ENCODE measurements around the gene PCDHGA5.
A peak's percentile ranks its signal among the peaks of the same experiment; 100 is the strongest.
"Not testable (repeated sequence)": the region's sequence is repeated elsewhere in the genome, so short reads cannot be mapped to it uniquely, and the experiment has no call there.

The PCDHGA5 gene

DNA sequence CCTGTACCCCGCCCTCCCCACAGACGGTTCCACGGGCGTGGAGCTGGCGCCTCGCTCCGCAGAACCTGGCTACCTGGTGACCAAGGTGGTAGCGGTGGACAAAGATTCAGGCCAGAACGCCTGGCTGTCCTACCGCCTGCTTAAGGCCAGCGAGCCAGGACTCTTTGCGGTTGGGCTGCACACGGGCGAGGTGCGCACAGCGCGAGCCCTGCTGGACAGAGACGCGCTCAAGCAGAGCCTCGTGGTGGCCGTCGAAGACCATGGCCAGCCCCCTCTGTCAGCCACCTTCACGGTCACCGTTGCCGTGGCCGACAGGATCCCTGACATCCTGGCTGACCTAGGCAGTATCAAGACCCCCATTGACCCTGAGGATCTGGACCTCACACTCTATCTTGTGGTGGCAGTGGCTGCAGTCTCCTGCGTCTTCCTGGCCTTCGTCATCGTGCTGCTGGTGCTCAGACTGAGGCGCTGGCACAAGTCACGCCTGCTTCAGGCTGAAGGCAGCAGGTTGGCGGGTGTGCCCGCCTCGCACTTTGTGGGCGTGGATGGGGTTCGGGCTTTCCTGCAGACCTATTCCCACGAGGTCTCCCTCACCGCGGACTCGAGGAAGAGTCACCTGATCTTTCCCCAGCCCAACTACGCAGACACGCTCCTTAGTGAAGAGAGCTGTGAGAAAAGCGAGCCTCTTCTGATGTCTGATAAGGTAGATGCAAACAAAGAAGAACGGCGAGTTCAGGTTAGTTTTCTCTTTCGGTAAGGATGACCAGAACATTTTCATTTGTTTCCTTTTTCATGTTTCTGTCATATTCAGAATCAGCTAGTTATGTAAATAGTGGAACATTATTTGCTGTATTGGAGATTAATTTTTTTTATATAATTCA is 2.3 kb downstream of the PCDHGA5 start:
- H3K4me1 Mint-ChIP-seq (ENCODE audit: low read depth), result peaks cover 5% of the 10 kb centered on the region
- H3K36me3 Mint-ChIP-seq (ENCODE audit: low read depth), result peaks cover 31% of the 10 kb centered on the region
- no peak overlapping the region for H3K4me3 Mint-ChIP-seq
- H3K9me3 Mint-ChIP-seq, result peaks cover 52% of the 10 kb centered on the region
- no peak overlapping the region for H3K27ac Mint-ChIP-seq
- no peak for DNase-seq
- peaks cover 90% of the 10 kb centered on the region for H3K27me3 Mint-ChIP-seq

DNA sequence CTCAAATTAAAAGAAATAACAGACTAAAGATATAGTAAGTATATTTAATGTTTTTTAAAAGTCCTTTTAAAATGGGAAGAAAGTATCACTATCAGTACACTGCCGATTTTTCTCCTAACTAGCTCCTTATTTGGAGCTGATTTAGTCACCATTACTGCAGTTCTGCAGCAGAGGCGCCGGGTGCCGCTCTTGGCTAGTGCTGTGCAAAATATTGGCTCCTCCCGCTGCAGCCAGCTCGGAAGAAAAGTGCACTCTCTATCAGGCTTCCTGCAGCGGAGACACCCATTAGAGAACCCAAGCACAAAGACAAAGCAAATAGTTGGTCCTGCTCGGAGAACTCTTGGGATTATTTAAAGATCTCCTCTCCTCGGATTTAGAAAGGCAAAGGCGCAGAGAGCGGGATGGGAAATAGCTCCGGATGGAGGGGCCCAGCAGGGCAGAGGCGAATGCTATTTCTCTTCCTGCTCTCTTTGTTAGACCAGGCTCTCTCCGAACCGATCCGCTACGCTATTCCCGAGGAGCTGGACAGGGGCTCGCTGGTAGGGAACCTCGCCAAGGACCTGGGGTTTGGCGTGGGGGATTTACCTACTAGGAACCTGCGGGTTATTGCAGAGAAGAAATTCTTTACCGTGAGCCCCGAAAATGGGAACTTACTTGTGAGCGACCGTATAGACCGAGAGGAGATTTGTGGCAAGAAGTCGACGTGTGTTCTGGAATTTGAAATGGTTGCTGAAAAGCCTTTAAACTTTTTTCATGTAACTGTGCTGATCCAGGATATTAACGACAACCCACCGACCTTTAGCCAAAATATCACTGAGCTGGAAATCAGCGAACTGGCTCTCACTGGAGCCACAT is 6.3 kb downstream of the PCDHGA5 start, which contains the start of gene PCDHGB3:
Gene PCDHGB3 (plus strand): TSS at position 249 of the 855 bp plus-strand sequence. CDS start 153 bp downstream, at position 402.
- Mint-ChIP-seq H3K36me3 (ENCODE audit: low read depth) (peaks cover 25% of the 10 kb centered on the region), H3K27me3 (peaks cover 93% of the 10 kb centered on the region), H3K4me1 (ENCODE audit: low read depth) (peaks cover 8% of the 10 kb centered on the region), H3K9me3 (peaks cover 36% of the 10 kb centered on the region), H3K4me3 (peak within 1 kb of the TSS; percentile 71), H3K27ac (no peak within 1 kb of the TSS)
- no peak for DNase-seq

DNA sequence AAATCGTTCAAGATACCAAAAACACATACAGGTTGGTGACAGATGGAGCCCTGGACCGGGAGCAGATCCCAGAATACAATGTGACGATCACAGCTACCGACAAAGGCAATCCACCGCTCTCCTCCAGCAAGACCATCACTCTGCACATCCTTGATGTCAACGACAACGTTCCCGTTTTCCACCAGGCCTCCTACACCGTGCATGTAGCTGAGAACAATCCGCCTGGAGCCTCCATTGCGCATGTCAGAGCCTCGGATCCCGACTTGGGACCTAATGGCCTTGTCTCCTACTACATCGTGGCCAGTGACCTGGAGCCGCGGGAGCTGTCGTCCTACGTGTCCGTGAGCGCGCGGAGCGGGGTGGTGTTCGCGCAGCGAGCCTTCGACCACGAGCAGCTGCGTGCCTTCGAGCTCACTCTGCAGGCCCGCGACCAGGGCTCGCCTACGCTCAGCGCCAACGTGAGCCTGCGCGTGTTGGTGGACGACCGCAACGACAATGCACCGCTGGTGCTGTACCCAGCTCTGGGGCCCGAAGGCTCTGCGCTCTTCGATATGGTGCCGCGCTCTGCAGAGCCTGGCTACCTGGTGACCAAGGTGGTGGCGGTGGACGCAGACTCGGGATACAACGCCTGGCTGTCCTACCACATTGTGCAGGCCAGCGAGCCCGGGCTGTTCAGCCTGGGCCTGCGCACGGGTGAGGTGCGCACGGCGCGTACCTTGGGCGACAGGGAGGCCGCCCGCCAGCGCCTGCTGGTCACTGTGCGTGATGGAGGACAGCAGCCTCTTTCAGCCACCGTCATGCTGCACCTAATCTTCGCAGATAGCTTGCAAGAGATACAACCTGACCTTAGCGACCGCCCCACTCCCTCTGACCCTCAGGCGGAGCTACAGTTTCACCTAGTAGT is 7.9 kb downstream of the PCDHGA5 start:
- Mint-ChIP-seq H3K4me3 (no peak overlapping the region), H3K36me3 (ENCODE audit: low read depth) (peaks cover 23% of the 10 kb centered on the region), H3K27me3 (peaks cover 90% of the 10 kb centered on the region), H3K9me3 (peaks cover 35% of the 10 kb centered on the region), H3K27ac (no peak overlapping the region), H3K4me1 (ENCODE audit: low read depth) (peaks cover 8% of the 10 kb centered on the region)
- DNase-seq, result no peak

DNA sequence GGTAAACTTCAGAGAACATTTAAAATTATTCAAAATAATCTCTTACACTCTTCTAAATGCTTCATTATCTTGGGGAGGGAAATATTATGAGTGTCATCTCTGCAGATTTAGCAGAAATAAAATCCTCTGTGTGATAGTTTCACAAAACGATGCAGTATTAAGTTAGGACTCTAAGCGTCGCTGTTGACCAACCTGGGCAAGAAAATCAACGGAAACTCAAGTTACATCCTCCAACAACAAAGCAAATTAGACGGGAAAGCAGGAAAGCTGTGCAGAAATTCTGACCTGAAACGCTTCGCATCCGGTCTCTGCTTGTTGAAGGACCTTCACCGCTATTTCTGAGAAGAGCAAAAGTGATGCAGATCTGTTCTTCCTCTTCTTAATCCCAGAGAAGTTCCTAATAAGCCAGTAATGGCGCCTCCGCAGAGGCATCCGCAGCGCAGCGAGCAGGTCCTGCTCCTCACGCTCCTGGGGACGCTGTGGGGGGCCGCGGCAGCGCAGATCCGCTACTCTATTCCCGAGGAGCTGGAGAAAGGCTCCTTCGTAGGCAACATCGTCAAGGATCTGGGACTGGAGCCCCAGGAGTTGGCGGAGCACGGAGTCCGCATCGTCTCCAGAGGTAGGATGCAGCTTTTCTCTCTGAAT is 9.8 kb downstream of the PCDHGA5 start, which contains the start of gene PCDHGA6:
Gene PCDHGA6 (plus strand): TSS at position 219 of the 645 bp plus-strand sequence. CDS start 193 bp downstream, at position 412.
- H3K36me3 Mint-ChIP-seq (ENCODE audit: low read depth), result peaks cover 27% of the 10 kb centered on the region
- H3K4me3 Mint-ChIP-seq, result peak within 1 kb of the TSS; percentile 17
- DNase-seq, result no peak
- H3K27ac Mint-ChIP-seq, result no peak within 1 kb of the TSS
- H3K9me3 Mint-ChIP-seq, result peaks cover 37% of the 10 kb centered on the region
- peaks cover 8% of the 10 kb centered on the region for H3K4me1 Mint-ChIP-seq (ENCODE audit: low read depth)
- peaks cover 82% of the 10 kb centered on the region for H3K27me3 Mint-ChIP-seq

DNA sequence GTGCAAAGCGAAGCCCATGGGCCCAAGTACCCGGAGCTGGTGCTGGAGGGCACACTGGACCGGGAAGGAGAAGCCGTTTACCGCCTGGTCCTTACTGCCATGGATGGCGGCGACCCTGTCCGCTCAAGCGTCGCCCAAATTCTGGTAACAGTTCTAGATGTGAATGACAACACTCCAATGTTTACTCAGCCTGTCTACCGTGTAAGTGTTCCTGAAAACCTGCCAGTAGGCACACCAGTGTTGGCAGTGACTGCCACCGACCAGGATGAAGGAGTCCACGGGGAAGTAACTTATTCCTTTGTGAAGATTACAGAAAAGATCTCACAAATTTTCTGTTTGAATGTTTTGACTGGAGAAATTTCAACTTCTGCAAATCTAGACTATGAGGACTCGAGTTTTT is 10.7 kb downstream of the PCDHGA5 start:
- no peak overlapping the region for H3K27ac Mint-ChIP-seq
- DNase-seq, result no peak
- H3K36me3 Mint-ChIP-seq (ENCODE audit: low read depth), result peaks cover 27% of the 10 kb centered on the region
- peaks cover 8% of the 10 kb centered on the region for H3K4me1 Mint-ChIP-seq (ENCODE audit: low read depth)
- H3K27me3 Mint-ChIP-seq, result peaks cover 78% of the 10 kb centered on the region
- no peak overlapping the region for H3K4me3 Mint-ChIP-seq
- peaks cover 37% of the 10 kb centered on the region for H3K9me3 Mint-ChIP-seq

DNA sequence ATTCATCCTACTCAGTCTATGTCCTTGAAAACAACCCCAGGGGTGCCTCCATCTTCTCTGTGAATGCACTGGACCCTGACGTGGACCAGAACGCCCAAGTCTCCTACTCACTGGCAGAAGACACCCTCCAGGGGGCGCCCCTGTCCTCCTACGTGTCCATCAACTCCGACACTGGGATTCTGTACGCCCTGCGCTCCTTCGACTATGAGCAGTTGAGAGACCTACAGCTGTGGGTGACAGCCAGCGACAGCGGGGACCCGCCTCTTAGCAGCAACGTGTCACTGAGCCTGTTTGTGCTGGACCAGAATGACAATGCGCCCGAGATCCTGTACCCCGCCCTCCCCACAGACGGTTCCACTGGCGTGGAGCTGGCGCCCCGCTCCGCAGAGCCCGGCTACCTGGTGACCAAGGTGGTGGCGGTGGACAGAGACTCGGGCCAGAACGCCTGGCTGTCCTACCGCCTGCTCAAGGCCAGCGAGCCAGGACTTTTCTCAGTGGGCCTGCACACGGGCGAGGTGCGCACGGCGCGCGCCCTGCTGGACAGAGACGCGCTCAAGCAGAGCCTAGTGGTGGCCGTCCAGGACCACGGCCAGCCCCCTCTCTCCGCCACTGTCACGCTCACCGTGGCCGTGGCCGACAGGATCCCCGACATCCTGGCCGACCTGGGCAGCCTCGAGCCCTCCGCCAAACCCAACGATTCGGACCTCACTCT is 11.6 kb downstream of the PCDHGA5 start:
- peaks cover 31% of the 10 kb centered on the region for H3K9me3 Mint-ChIP-seq
- H3K27me3 Mint-ChIP-seq, result peaks cover 78% of the 10 kb centered on the region
- not testable (repeated sequence) for H3K27ac Mint-ChIP-seq; DNase-seq; H3K4me1 Mint-ChIP-seq (ENCODE audit: low read depth); H3K4me3 Mint-ChIP-seq
- peaks cover 21% of the 10 kb centered on the region for H3K36me3 Mint-ChIP-seq (ENCODE audit: low read depth)

DNA sequence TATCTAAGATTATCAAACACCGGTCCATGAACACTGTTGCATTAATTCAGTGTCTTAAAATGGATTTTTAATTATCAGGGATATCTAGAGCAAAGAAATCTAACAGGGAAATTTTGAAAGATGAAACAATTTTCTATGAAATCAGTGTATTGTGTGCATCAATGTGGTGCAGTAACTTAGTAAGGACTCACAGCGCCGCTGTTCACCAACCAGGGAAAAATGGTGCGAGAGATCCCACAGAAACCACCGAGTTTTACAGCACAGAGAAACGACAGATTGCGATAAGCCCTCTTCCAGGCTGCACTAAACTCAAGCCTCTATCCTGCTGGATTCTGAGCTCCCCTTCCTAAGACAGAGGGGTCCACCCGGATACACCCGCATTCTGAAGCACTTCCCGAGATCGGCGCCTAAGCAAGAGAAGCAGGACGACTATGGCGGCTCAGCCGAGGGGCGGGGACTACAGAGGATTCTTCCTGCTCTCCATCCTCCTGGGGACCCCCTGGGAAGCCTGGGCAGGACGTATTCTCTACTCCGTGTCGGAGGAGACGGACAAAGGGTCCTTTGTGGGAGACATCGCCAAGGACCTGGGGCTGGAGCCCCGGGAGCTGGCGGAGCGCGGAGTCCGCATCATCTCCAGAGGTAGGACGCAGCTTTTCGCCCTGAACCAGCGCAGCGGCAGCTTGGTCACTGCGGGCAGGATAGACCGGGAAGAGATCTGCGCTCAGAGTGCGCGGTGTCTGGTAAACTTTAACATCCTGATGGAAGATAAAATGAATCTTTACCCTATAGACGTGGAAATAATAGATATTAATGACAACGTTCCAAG is 18.7 kb downstream of the PCDHGA5 start, which contains the start of gene PCDHGA7:
Gene PCDHGA7 (plus strand): TSS at position 274 of the 826 bp plus-strand sequence. CDS start 158 bp downstream, at position 432.
- Mint-ChIP-seq H3K9me3 (peaks cover 33% of the 10 kb centered on the region), H3K27me3 (peaks cover 76% of the 10 kb centered on the region), H3K27ac (no peak within 1 kb of the TSS), H3K36me3 (ENCODE audit: low read depth) (peaks cover 7% of the 10 kb centered on the region), H3K4me3 (peak within 1 kb of the TSS; percentile 49), H3K4me1 (ENCODE audit: low read depth) (no peaks in the 10 kb centered on the region)
- no peak for DNase-seq

DNA sequence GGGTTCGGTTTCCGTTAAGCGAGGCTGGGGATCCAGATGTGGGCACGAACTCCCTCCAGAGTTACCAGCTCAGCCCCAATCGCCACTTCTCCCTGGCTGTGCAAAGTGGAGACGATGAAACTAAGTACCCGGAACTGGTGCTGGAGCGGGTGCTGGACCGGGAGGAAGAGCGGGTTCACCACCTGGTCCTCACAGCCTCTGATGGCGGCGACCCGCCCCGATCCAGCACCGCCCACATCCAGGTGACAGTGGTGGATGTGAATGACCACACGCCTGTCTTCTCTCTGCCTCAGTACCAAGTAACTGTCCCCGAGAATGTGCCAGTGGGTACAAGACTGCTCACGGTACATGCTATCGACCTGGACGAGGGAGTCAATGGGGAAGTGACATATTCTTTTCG is 19.4 kb downstream of the PCDHGA5 start:
- DNase-seq, result no peak
- peaks cover 79% of the 10 kb centered on the region for H3K27me3 Mint-ChIP-seq
- no peak overlapping the region for H3K27ac Mint-ChIP-seq
- H3K9me3 Mint-ChIP-seq, result peaks cover 35% of the 10 kb centered on the region
- no peak overlapping the region for H3K4me3 Mint-ChIP-seq
- peaks cover 9% of the 10 kb centered on the region for H3K36me3 Mint-ChIP-seq (ENCODE audit: low read depth)
- H3K4me1 Mint-ChIP-seq (ENCODE audit: low read depth), result no peaks in the 10 kb centered on the region

DNA sequence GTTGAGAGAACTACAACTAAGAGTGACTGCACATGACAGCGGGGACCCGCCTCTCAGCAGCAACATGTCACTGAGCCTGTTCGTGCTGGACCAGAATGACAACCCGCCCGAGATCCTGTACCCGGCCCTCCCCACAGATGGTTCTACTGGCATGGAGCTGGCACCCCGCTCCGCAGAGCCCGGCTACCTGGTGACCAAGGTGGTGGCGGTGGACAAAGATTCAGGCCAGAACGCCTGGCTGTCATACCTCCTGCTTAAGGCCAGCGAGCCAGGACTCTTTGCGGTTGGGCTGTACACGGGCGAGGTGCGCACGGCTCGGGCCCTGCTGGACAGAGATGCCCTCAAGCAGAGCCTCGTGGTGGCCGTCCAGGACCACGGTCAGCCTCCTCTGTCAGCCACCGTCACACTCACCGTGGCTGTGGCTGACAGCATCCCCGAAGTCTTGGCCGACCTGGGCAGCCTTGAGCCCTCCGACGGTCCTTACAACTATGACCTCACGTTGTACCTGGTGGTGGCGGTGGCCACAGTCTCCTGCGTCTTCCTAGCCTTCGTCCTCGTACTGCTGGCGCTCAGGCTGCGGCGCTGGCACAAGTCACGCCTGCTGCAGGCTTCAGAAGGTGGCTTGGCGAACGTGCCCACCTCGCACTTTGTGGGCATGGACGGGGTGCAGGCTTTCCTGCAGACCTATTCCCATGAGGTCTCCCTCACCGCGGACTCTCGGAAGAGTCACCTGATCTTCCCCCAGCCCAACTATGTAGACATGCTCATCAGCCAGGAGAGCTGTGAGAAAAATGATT is 20.7 kb downstream of the PCDHGA5 start:
- H3K27me3 Mint-ChIP-seq, result peaks cover 88% of the 10 kb centered on the region
- peaks cover 13% of the 10 kb centered on the region for H3K36me3 Mint-ChIP-seq (ENCODE audit: low read depth)
- no peak overlapping the region for H3K27ac Mint-ChIP-seq
- H3K4me3 Mint-ChIP-seq, result no peak overlapping the region
- no peaks in the 10 kb centered on the region for H3K4me1 Mint-ChIP-seq (ENCODE audit: low read depth)
- no peak for DNase-seq
- peaks cover 46% of the 10 kb centered on the region for H3K9me3 Mint-ChIP-seq

DNA sequence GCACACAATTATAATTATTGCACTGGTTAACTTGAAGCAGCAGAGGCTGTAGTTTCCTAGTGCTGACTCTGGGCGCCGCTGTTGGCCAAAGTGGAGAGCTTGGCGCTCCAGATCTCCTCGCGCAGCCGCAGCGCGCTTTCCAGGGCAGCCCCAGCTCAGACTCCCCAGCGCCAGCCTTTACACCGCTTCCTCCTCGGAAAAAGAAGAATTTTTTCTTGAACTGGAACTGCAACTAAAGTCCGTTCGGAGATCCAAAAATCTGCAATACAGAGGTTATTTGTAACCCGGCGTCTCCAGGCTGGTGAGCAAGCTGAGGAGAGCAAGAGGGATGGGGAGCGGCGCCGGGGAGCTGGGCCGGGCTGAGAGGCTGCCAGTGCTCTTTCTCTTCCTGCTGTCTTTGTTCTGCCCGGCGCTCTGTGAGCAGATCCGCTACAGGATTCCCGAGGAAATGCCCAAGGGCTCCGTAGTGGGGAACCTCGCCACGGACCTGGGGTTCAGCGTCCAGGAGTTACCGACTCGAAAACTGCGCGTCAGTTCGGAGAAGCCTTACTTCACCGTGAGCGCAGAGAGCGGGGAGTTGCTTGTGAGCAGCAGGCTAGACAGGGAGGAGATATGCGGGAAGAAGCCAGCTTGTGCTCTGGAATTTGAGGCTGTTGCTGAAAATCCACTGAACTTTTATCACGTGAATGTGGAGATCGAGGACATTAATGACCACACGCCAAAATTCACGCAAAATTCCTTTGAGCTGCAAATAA is 23.8 kb downstream of the PCDHGA5 start, which contains the start of gene PCDHGB4:
Gene PCDHGB4 (plus strand): TSS at position 142 of the 755 bp plus-strand sequence. CDS start 187 bp downstream, at position 329.
- H3K27ac Mint-ChIP-seq; DNase-seq; H3K4me1 Mint-ChIP-seq (ENCODE audit: low read depth): not testable (repeated sequence)
- Mint-ChIP-seq H3K9me3 (peaks cover 54% of the 10 kb centered on the region), H3K36me3 (ENCODE audit: low read depth) (peaks cover 14% of the 10 kb centered on the region), H3K4me3 (peak within 1 kb of the TSS; percentile 51), H3K27me3 (peaks cover 89% of the 10 kb centered on the region)

DNA sequence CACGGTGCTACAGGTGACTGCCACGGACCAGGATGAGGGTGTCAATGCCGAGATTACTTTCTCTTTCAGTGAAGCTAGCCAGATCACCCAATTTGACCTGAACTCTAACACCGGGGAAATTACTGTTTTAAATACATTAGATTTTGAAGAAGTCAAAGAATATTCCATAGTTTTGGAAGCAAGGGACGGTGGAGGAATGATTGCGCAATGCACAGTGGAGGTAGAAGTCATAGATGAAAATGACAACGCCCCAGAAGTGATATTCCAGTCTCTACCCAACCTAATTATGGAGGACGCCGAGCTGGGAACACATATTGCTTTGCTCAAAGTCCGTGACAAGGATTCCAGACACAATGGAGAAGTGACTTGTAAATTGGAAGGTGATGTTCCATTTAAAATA is 24.7 kb downstream of the PCDHGA5 start:
- H3K27me3 Mint-ChIP-seq, result peaks cover 89% of the 10 kb centered on the region
- DNase-seq, result no peak
- peaks cover 2% of the 10 kb centered on the region for H3K4me1 Mint-ChIP-seq (ENCODE audit: low read depth)
- H3K9me3 Mint-ChIP-seq, result peaks cover 56% of the 10 kb centered on the region
- H3K27ac Mint-ChIP-seq, result no peak overlapping the region
- peaks cover 16% of the 10 kb centered on the region for H3K36me3 Mint-ChIP-seq (ENCODE audit: low read depth)
- H3K4me3 Mint-ChIP-seq, result no peak overlapping the region

Data from activated T-cell treated with anti-CD3 and anti-CD28 coated beads, Interleukin-2, amount 50 U/mL, for 24 hours (primary cell).